ENCODE measurements around the gene LRIG2.

The LRIG2 gene

GRCh38 chr1:113123737-113124136 is 50.7 kb downstream of the LRIG2 start:
- H2AFZ ChIP-seq (ENCODE audit: low read depth, low read length), result no peak overlapping the region
- peaks cover 34% of the 10 kb centered on the region for H3K36me3 ChIP-seq (replicated peaks; ENCODE audit: low read depth, low read length)
- H3K79me2 ChIP-seq (ENCODE audit: low read length), result no peaks in the 10 kb centered on the region
- H3K9ac ChIP-seq (ENCODE audit: low read length), result no peak overlapping the region
- no peaks in the 10 kb centered on the region for H4K20me1 ChIP-seq (ENCODE audit: insufficient read depth, low read length)
- no peak overlapping the region for H3K4me3 ChIP-seq (ENCODE audit: low read length)
- no peaks in the 10 kb centered on the region for H3K27me3 ChIP-seq (ENCODE audit: low read depth, low read length)
- TF ChIP-seq, protein P1, sequence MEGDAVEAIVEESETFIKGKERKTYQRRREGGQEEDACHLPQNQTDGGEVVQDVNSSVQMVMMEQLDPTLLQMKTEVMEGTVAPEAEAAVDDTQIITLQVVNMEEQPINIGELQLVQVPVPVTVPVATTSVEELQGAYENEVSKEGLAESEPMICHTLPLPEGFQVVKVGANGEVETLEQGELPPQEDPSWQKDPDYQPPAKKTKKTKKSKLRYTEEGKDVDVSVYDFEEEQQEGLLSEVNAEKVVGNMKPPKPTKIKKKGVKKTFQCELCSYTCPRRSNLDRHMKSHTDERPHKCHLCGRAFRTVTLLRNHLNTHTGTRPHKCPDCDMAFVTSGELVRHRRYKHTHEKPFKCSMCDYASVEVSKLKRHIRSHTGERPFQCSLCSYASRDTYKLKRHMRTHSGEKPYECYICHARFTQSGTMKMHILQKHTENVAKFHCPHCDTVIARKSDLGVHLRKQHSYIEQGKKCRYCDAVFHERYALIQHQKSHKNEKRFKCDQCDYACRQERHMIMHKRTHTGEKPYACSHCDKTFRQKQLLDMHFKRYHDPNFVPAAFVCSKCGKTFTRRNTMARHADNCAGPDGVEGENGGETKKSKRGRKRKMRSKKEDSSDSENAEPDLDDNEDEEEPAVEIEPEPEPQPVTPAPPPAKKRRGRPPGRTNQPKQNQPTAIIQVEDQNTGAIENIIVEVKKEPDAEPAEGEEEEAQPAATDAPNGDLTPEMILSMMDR (IDR thresholded peaks at IDR 0.05; ENCODE audit: low read depth, low read length), result no peak
- TF ChIP-seq EZH2phosphoT487 (IDR thresholded peaks at IDR 0.05; ENCODE audit: low read depth), result no peak
- H3K9me3 ChIP-seq (ENCODE audit: insufficient read depth, low read length), result no peaks in the 10 kb centered on the region
- H3K4me2 ChIP-seq (ENCODE audit: low read length), result no peak overlapping the region
- no peak overlapping the region for H3K27ac ChIP-seq (ENCODE audit: low read length)
- H3K4me1 ChIP-seq (ENCODE audit: low read length), result no peaks in the 10 kb centered on the region

DNA sequence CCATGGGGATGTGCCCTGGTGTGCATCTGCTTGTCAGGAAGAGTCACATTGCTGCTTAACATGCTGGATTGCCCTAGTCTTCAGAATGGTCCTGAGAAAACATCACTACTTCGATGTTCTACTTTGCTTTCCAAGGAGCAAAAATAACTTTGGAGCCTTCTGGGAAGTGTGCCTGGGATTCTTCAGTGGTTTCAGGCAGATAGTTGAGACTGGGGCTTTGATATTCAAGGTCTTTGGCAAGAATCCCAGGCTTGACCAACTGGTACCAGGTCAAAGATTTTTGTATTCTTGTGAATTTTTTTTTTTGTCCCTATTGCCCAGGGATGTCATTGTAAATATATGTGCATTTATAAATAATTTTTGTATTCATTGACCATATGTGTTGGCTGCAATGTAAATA is 51.4 kb downstream of the LRIG2 start:
- no peak overlapping the region for H3K4me2 ChIP-seq (ENCODE audit: low read length)
- peaks cover 29% of the 10 kb centered on the region for H3K36me3 ChIP-seq (replicated peaks; ENCODE audit: low read depth, low read length)
- H3K4me3 ChIP-seq (ENCODE audit: low read length), result no peak overlapping the region
- H3K9ac ChIP-seq (ENCODE audit: low read length), result no peak overlapping the region
- TF ChIP-seq EZH2phosphoT487 (IDR thresholded peaks at IDR 0.05; ENCODE audit: low read depth), result no peak
- TF ChIP-seq, protein P1 (IDR thresholded peaks at IDR 0.05; ENCODE audit: low read depth, low read length), result no peak
- no peak overlapping the region for H2AFZ ChIP-seq (ENCODE audit: low read depth, low read length)
- no peaks in the 10 kb centered on the region for H3K79me2 ChIP-seq (ENCODE audit: low read length)
- no peaks in the 10 kb centered on the region for H3K9me3 ChIP-seq (ENCODE audit: insufficient read depth, low read length)
- no peaks in the 10 kb centered on the region for H4K20me1 ChIP-seq (ENCODE audit: insufficient read depth, low read length)
- H3K4me1 ChIP-seq (ENCODE audit: low read length), result no peaks in the 10 kb centered on the region
- no peak overlapping the region for H3K27ac ChIP-seq (ENCODE audit: low read length)
- H3K27me3 ChIP-seq (ENCODE audit: low read depth, low read length), result no peaks in the 10 kb centered on the region

GRCh38 chr1:113125517-113125916 is 52.5 kb downstream of the LRIG2 start:
- Histone ChIP-seq H4K20me1 (ENCODE audit: insufficient read depth, low read length) (no peaks in the 10 kb centered on the region), H3K36me3 (replicated peaks; ENCODE audit: low read depth, low read length) (peaks cover 26% of the 10 kb centered on the region)

GRCh38 chr1:113126207-113126606 is 53.2 kb downstream of the LRIG2 start:
- Histone ChIP-seq H3K27ac (ENCODE audit: low read length) (no peak overlapping the region), H2AFZ (ENCODE audit: low read depth, low read length) (no peak overlapping the region), H3K36me3 (replicated peaks; ENCODE audit: low read depth, low read length) (peaks cover 22% of the 10 kb centered on the region), H3K9me3 (ENCODE audit: insufficient read depth, low read length) (no peaks in the 10 kb centered on the region), H3K79me2 (ENCODE audit: low read length) (no peaks in the 10 kb centered on the region), H3K4me3 (ENCODE audit: low read length) (no peak overlapping the region), H3K27me3 (ENCODE audit: low read depth, low read length) (no peaks in the 10 kb centered on the region), H4K20me1 (ENCODE audit: insufficient read depth, low read length) (no peaks in the 10 kb centered on the region), H3K4me2 (ENCODE audit: low read length) (no peak overlapping the region), H3K9ac (ENCODE audit: low read length) (no peak overlapping the region), H3K4me1 (ENCODE audit: low read length) (peaks cover 12% of the 10 kb centered on the region)
- TF ChIP-seq, protein P1 (IDR thresholded peaks at IDR 0.05; ENCODE audit: low read depth, low read length), result no peak
- TF ChIP-seq EZH2phosphoT487 (IDR thresholded peaks at IDR 0.05; ENCODE audit: low read depth), result no peak

More at GRCh38 chr1:113125517-113125916, 52.5 kb downstream of the LRIG2 start:
- Histone ChIP-seq H3K4me1 (ENCODE audit: low read length) (peaks cover 6% of the 10 kb centered on the region), H3K9ac (ENCODE audit: low read length) (no peak overlapping the region), H2AFZ (ENCODE audit: low read depth, low read length) (no peak overlapping the region), H3K27me3 (ENCODE audit: low read depth, low read length) (no peaks in the 10 kb centered on the region), H3K4me3 (ENCODE audit: low read length) (no peak overlapping the region), H3K9me3 (ENCODE audit: insufficient read depth, low read length) (no peaks in the 10 kb centered on the region), H3K79me2 (ENCODE audit: low read length) (no peaks in the 10 kb centered on the region), H3K27ac (ENCODE audit: low read length) (no peak overlapping the region), H3K4me2 (ENCODE audit: low read length) (no peak overlapping the region)
- no peak for TF ChIP-seq EZH2phosphoT487 (IDR thresholded peaks at IDR 0.05; ENCODE audit: low read depth)
- TF ChIP-seq, protein P1 (IDR thresholded peaks at IDR 0.05; ENCODE audit: low read depth, low read length), result no peak
